ENCODE measurements around the gene FZR1.
A peak's percentile ranks its signal among the peaks of the same experiment; 100 is the strongest.

FZR1 gene

GRCh38 chr19:3533033-3533432, 26.9 kb downstream of the FZR1 start:
- DNase-seq = no peak

GRCh38 chr19:3533563-3534216, 27.6 kb downstream of the FZR1 start:
- no peak for DNase-seq

DNA sequence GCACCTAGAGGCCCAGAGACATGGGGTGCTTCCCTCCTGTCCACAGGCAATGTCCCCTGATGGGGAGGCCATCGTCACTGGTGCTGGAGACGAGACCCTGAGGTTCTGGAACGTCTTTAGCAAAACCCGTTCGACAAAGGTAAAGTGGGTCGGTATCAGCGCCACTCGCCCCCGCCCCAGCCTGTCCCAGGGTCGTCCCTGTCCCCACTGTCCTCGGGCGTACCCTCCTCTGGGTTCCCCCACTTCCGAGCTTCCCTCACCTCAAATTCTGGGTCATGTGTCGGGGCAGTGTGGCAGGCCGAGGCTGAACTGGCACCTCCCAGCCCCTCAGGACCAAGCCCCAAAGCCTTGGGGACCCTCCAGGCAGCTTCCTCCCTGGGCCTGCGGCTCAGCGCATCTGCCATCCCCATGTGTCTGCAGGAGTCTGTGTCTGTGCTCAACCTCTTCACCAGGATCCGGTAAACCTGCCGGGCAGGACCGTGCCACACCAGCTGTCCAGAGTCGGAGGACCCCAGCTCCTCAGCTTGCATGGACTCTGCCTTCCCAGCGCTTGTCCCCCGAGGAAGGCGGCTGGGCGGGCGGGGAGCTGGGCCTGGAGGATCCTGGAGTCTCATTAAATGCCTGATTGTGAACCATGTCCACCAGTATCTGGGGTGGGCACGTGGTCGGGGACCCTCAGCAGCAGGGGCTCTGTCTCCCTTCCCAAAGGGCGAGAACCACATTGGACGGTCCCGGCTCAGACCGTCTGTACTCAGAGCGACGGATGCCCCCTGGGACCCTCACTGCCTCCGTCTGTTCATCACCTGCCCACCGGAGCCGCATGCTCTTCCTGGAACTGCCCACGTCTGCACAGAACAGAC, 28.5 kb downstream of the FZR1 start:
- DNase-seq = no peak

DNA sequence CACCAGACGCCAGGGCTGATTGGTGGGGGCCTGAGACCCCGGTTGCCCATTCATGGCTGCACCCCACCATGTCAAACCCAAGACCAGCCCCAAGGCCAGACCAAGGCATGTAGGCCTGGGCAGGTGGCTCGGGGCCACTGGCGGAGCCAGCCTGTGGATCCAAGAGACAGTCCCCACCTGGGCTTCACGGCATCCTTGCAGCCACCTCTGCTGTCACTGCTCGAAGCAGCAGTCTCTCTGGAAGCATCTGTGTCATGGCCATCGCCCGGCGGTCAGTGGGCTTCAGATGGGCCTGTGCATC, 29.1 kb downstream of the FZR1 start:
- DNase-seq = no peak

DNA sequence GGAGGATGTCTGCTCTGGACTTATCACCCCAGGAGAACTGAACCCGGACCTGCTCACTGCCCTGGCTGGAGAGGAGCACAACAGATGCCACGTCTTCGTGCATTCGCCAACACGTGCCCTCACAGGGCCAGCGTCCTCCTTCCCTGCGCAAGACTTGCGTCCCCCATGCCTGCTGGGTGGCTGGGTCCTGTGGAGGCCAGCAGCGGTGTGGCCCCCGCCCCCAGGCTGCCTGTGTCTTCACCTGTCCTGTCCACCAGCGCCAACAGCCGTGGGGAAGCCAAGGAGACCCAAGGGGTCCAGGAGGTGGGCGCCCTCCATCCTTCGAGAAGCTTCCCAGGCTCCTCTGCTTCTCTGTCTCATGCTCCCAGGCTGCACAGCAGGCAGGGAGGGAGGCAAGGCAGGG, 29.5 kb downstream of the FZR1 start:
- no peak for DNase-seq

DNA sequence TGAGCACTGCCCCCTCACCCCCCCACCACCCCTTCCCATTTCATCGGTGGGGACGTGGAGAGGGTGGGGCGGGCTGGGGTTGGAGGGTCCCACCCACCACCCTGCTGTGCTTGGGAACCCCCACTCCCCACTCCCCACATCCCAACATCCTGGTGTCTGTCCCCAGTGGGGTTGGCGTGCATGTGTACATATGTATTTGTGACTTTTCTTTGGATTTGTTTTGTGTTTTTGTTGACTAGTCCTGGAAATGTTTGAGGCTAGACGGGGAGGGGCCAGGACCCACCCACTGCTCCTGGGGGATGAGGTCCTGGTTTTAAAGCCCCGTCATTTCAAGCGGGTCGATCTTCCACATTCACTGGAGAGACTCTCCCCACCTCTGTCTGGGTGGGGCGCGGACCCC, 29.9 kb downstream of the FZR1 start:
- DNase-seq = no peak

- peak; percentile 28 for DNase-seq
Observed at GRCh38 chr19:3536429-3537100, 30.5 kb downstream of the FZR1 start.

- DNase-seq = no peak
Observed at GRCh38 chr19:3537101-3537437, 31.0 kb downstream of the FZR1 start.

GRCh38 chr19:3537438-3538240, 31.5 kb downstream of the FZR1 start:
- DNase-seq = no peak

GRCh38 chr19:3538258-3538929, 32.3 kb downstream of the FZR1 start:
- no peak for DNase-seq

GRCh38 chr19:3538965-3539755, 33.0 kb downstream of the FZR1 start, which contains the start of gene TEKTIP1:
Gene TEKTIP1 (plus strand): TSS chr19:3539174. CDS start chr19:3539178, 4 bp downstream.
- DNase-seq = no peak

DNA sequence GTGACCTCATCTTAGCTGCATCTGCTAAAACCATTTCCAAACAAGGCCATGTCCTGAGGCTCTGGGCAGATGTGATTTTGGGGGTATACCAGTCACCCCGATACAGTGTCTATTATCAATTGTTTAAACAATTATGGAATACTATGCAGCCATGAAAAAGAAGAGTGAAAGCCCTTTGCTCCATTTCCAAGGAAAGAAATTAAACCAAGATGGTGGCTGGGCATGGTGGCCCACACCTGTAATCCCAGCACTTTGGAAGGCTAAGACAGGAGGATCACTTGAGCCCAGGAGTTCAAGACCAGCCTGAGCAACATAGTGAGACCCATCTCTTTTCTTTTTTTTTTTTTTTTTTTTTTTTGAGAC, 33.6 kb downstream of the FZR1 start:
- DNase-seq = no peak

DNA sequence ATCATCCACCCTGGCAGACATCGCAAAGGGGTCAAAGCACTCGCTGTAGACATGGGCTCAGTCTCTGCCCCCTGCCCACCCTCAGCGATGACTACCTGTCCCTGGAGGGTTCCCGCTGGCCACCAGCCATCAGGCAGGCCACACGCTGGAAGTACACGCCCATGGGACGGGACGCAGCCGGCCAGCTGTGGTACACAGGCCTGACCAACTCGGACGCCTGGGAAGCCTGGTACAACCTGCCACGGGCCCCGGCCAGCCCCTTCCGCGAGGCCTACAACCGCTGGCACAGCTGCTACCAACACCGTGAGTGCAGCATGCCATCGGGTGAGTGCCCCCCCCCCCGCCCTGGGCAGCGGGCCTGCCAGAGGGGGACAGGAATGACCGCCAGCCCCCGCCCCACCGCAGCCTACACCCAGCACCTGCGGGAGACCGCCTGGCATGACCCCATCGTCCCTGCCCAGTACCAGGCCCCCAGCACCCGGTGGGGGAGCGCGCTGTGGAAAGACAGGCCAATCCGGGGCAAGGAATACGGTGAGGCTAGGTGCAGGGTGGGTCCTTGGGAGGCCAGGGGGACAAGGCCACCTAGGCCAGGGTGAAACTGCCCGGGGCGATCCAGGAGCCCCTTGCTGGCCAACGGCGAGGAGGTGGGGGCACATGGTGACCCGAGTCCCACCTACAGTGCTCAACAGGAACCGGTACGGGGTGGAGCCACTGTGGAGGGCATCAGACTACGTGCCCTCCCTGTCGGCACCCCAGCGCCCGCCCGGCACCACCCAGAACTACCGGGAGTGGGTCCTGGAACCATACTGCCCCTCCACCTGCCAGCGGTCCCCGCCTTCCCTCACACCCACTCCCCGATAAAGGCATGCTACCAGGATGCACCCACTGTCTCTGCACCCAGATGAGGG, 37.3 kb downstream of the FZR1 start:
- DNase-seq = no peak

DNA sequence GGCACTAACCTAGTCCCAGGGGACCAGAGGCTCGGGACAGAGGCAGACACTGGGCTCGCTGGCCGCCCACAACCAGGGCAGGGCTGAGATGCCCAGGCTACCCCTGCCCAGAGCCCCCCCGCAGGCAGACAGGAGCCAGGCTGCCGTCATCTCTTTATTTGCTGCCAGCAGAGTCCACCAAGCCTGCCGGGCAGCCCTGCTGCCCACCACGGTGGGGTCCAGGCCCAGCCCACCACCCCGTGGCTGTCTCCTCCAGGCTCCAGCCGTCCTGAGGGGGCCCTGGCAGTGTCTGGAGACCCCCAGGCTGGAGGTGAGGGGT, 37.9 kb downstream of the FZR1 start:
- no peak for DNase-seq

DNA sequence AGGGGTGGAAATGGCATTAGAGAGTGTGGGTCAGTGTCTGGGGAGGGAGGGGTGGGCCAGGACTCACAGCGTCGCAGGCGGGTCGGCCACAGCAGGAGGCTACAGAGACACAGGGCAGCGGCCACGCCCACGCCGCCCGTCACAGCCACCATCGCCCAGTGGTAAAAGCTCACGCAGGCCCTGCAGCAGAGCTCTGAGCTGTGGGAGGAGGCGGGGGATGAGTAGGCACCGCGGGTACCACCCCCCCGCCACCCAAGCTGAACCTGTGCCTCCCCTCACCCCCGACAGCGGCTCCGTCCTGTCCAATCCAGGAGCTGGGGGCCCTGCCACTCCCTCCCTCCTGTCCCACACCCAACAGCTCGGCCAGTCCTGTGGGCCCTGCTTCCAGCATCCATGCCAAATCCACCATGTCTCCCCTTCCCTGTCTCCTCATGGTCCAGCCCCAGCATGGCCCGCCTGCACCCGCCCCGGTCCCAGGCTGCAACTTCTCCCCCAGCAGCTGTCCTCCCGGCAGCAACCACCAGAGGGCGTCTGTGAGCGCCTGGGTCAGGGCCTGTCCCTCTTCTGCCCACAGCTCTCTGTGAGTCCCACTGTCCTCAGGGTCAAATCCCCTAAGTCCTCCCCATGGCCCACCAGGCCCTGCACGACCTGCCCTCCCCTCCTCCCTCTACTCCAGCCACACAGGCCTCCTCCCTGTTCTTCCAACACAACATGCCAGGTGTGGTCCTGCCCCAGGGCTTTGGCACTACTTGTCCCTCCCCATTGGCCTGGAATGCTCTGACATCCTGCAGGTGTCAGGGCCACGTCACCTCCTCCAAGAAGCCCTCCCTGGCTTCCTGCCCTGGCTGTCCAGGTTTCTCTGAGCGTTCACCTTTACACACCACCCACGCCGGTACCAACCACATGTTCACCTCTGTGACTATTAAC, 38.9 kb downstream of the FZR1 start:
- DNase-seq = peak; percentile 61

- no peak for DNase-seq
Observed at GRCh38 chr19:3545669-3546034, 39.5 kb downstream of the FZR1 start.

GRCh38 chr19:3546119-3546518, 40.0 kb downstream of the FZR1 start:
- DNase-seq = no peak

- no peak for DNase-seq
Observed at GRCh38 chr19:3547301-3547731, 41.2 kb downstream of the FZR1 start.

DNA sequence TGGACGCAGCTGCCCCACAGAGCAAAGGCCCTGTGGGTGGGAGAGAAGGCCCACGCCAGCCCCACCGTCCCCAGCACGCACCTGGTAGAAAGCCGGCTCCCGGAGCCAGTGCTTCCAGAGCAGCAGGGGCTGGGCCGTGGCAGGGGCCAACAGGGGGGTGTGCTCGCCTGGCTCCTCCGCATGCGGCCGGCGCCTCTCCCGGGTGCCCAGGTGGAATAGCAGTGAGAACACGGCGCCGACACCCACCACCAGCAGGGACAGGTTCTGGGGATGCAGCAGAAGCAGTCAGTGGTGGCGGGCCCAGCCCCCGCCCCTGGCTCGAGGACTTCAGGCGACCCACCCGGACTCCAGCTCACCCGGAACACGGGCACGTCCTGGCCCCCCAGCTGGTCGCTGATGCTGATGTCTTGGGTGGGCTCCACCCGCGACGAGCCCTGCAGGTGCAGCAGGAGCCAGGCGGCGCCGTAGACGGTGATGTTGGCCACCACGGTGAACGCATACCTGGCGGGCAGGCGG, 41.7 kb downstream of the FZR1 start:
- no peak for DNase-seq

DNA sequence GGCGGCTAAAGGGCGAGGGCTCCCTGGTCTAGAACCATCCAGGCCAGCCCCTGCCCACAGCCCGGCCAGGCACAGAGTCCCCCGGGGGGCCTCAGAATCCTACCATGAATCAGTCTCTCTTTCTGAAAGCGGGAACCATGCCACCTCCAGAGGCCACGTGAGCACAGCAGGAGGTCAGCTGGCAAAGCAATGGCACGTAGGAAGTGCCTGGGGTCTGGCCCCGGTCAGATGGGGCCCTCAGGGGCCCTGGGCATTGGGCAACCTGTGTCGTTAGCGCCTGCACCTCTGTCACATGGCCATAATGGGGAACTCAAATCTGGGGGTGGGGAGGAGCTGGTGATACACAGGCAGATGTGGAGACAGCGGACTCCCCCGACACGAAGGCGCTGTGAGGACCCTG, 42.5 kb downstream of the FZR1 start:
- peak; percentile 88 for DNase-seq
